ENCODE data around the gene CYBRD1.
"Not testable (repeated sequence)": the region's sequence is repeated elsewhere in the genome, so short reads cannot be mapped to it uniquely, and the experiment has no call there.

CYBRD1 gene

DNA sequence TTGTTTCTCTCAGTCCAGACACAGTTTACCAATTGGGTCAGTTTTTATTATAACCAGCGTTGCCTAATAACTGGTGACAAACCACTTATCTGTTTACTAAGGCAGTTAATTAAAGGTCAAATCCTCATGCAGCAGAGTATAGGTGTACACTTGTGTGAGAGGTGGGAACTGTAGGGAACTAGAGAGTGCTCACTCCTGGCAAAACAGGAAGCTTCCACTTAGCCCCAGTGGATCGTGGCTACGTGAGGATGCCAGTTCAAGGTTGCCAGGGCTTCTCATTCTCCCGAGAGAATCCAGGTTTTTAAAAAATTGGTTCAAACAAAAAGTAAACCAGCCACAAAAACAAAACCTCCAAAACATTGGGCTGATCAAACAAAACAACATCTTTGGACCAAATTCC, 8.1 kb downstream of the CYBRD1 start:
- no peaks in the 10 kb centered on the region for H3K4me1 ChIP-seq
- TF ChIP-seq, protein P1, sequence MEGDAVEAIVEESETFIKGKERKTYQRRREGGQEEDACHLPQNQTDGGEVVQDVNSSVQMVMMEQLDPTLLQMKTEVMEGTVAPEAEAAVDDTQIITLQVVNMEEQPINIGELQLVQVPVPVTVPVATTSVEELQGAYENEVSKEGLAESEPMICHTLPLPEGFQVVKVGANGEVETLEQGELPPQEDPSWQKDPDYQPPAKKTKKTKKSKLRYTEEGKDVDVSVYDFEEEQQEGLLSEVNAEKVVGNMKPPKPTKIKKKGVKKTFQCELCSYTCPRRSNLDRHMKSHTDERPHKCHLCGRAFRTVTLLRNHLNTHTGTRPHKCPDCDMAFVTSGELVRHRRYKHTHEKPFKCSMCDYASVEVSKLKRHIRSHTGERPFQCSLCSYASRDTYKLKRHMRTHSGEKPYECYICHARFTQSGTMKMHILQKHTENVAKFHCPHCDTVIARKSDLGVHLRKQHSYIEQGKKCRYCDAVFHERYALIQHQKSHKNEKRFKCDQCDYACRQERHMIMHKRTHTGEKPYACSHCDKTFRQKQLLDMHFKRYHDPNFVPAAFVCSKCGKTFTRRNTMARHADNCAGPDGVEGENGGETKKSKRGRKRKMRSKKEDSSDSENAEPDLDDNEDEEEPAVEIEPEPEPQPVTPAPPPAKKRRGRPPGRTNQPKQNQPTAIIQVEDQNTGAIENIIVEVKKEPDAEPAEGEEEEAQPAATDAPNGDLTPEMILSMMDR (IDR thresholded peaks at IDR 0.05; ENCODE audit: low read depth, low read length): no peak
- H3K9me3 ChIP-seq: no peaks in the 10 kb centered on the region
- no peaks in the 10 kb centered on the region for H3K36me3 ChIP-seq
- no peak overlapping the region for H3K4me3 ChIP-seq (ENCODE audit: low read depth, low read length)
- H3K27me3 ChIP-seq: peaks cover 18% of the 10 kb centered on the region
- no peak for DNase-seq

DNA sequence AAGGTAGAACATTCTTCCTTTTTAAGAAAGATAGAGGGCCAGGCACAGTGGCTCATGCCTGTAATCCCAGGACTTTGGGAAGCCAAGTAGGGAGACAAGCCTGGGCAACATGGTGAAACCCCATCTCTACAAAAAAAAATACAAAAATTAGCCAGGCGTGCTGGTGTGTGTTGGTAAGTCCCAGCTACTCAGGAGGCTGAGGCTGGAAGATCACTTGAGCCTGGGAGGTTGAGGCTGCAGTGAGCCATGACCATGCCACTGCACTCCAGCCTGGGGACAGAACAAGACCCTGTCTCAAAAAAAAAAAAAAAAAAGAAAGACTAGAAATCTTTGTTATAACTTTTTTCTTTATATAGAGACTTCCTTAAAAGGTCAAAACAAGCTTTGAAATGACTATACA, 8.6 kb downstream of the CYBRD1 start:
- H3K36me3 ChIP-seq; H3K9me3 ChIP-seq; H3K4me3 ChIP-seq (ENCODE audit: low read depth, low read length); DNase-seq; H3K4me1 ChIP-seq: not testable (repeated sequence)
- peaks cover 18% of the 10 kb centered on the region for H3K27me3 ChIP-seq

DNA sequence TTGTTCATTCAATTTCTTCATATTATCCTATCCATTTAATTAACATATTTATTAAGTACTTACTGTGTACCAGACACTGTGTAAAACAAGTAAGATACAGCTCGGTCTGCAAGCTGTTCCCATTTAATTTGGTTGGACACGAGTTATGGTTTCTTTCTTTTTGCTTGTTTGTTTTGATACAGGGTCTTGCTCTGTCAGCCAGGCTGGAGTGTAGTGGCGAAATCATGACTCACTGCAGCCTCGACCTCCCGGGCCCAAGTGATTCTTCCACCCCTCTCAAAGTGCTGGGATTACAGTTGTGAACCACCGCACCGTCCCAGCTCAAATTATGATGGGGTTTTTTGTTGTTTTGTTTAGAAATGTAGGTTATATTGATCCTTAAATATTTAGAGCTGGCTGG, 9.0 kb downstream of the CYBRD1 start:
- DNase-seq: no peak
- H3K36me3 ChIP-seq: no peaks in the 10 kb centered on the region
- no peaks in the 10 kb centered on the region for H3K4me1 ChIP-seq
- H3K27me3 ChIP-seq: peaks cover 18% of the 10 kb centered on the region
- no peaks in the 10 kb centered on the region for H3K9me3 ChIP-seq
- no peak overlapping the region for H3K4me3 ChIP-seq (ENCODE audit: low read depth, low read length)
- TF ChIP-seq, protein P1 (IDR thresholded peaks at IDR 0.05; ENCODE audit: low read depth, low read length): no peak

DNA sequence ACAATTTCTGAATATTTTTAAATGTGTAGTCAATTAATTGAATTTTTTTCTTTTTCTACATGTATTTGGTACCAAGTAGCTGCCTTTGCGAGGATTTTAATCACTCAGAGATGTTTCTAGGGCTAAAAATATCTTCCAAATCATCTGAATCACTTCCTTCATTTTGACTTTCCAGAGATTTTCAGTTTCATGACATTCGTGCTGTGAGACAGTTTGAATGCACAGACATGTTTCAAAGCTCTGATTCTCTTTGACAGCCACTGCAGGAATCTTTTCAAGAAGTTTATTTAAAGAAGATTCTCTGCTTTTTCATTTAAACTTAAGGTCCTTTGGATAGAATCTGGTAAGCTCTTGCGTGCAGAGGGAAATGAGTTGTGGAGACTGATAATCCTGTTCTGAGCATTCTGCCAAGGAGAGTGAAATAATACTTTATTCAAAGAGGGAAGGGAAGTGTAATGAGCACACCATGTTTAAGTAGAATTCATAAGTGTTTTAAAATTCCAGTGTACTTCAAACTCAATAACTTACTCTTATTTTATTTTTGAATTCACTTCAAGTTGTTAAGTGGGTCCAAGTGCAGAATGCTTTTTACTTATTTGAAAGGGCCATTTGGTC, 9.7 kb downstream of the CYBRD1 start:
- no peak overlapping the region for H3K4me3 ChIP-seq (ENCODE audit: low read depth, low read length)
- no peaks in the 10 kb centered on the region for H3K9me3 ChIP-seq
- H3K4me1 ChIP-seq: no peaks in the 10 kb centered on the region
- no peaks in the 10 kb centered on the region for H3K36me3 ChIP-seq
- no peak for DNase-seq
- TF ChIP-seq, protein P1 (IDR thresholded peaks at IDR 0.05; ENCODE audit: low read depth, low read length): no peak
- H3K27me3 ChIP-seq: peaks cover 18% of the 10 kb centered on the region

DNA sequence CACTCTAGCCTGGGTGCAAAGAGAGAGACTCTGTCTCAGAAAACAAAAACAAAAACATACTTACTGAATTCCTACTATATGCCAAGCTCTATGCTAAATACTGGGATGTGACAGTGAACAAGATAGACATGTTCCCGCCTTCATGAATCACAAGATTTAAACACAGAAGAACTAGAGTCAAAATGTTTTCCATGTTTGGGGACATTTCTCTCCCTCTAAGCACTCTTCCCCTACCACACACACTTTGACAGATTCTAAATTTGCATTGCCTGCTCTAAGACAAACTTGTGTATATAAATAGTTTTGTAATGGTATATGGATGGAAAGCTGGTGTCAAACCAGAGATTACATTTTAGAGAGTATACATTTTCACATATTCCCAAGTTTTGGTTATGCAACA, 11.1 kb downstream of the CYBRD1 start:
- Histone ChIP-seq H3K9me3 (no peaks in the 10 kb centered on the region), H3K27me3 (peaks cover 18% of the 10 kb centered on the region), H3K36me3 (no peaks in the 10 kb centered on the region), H3K4me1 (no peaks in the 10 kb centered on the region), H3K4me3 (ENCODE audit: low read depth, low read length) (no peak overlapping the region)
- TF ChIP-seq, protein P1 (IDR thresholded peaks at IDR 0.05; ENCODE audit: low read depth, low read length): no peak
- no peak for DNase-seq

DNA sequence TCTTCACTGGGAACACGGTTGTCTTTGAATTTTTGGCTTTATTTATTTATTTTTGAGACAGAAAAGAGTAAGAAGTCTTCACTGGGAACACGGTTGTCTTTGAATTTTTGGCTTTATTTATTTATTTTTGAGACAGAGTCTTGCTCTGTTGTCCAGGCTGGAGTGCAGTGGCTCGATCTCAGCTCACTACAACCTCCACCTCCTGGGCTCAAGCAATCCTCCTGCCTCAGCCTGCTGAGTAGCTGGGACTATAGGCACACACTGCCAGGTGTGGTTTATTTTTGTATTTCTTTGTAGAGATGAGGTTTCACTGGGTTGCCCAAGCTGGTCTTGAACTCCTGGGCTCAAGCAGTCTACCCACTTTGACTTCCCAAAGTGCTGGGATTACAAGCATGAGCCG, 13.3 kb downstream of the CYBRD1 start:
- DNase-seq; H3K36me3 ChIP-seq; H3K4me3 ChIP-seq (ENCODE audit: low read depth, low read length); H3K4me1 ChIP-seq; H3K9me3 ChIP-seq: not testable (repeated sequence)
- H3K27me3 ChIP-seq: peaks cover 18% of the 10 kb centered on the region

DNA sequence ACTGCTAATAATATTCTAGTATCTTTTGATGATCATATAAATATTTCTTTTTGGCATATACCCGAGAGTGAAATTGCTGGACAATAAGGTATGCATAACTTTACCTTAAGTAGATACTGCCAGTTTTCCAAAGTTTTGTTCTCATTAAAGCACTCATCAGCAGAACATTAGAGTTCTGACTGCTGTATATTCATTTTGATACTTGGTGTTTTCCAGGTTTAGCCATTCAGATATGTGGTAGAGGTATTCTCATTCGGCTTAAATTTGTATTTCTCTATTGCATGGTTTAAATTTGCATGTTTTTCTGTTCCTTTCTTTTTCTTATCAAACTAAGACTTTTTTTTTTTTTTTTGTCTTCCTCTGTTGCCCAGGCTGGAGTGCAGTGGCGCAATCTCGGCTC, 18.2 kb downstream of the CYBRD1 start:
- H3K36me3 ChIP-seq: no peaks in the 10 kb centered on the region
- no peaks in the 10 kb centered on the region for H3K9me3 ChIP-seq
- no peaks in the 10 kb centered on the region for H3K27me3 ChIP-seq
- no peak overlapping the region for H3K4me3 ChIP-seq (ENCODE audit: low read depth, low read length)
- H3K4me1 ChIP-seq: no peaks in the 10 kb centered on the region
- no peak for DNase-seq
- TF ChIP-seq, protein P1 (IDR thresholded peaks at IDR 0.05; ENCODE audit: low read depth, low read length): no peak
